ENCODE measurements around the gene C1orf56. TPM values are rescaled to one million over a fixed set of nuclear protein-coding genes. Genes with fewer than 3 reads are reported as not detected.

The C1orf56 gene
- 6.6 TPM for total RNA-seq
- long read RNA-seq, partial matches to known transcripts, result 0 of 6 reads
- long read RNA-seq, other reads (novel, unspliced or antisense), result 2 of 6 reads

GRCh38 chr1:151047591-151047924, at the start of gene C1orf56:
Gene C1orf56, plus strand, starts transcription at chr1:151047751. Its CDS starts 97 bp downstream, at chr1:151047848.
- ATAC-seq (peak; percentile 86), DNase-seq (ENCODE audit: missing footprints) (peak; percentile 85)
- intact Hi-C loops (cut with DNase I), result no loop called here

GRCh38 chr1:150997949-150998348, 49.6 kb upstream of the C1orf56 start:
- intact Hi-C loops (cut with DNase I), result no loop called here
- ATAC-seq (no peak), DNase-seq (ENCODE audit: missing footprints) (no peak)

GRCh38 chr1:150999051-150999674, 48.4 kb upstream of the C1orf56 start:
- DNase-seq (ENCODE audit: missing footprints) (no peak), ATAC-seq (no peak)
- intact Hi-C loops (cut with DNase I), result no loop called here

- intact Hi-C loops (cut with DNase I), result no loop called here
- no peak for ATAC-seq
- no peak for DNase-seq (ENCODE audit: missing footprints)
Observed at GRCh38 chr1:150999926-151000325, 47.6 kb upstream of the C1orf56 start.

GRCh38 chr1:151000408-151000807, 47.1 kb upstream of the C1orf56 start:
- no peak for DNase-seq (ENCODE audit: missing footprints)
- intact Hi-C loops (cut with DNase I), result no loop called here
- ATAC-seq, result no peak

- DNase-seq (ENCODE audit: missing footprints), result no peak
- intact Hi-C loops (cut with DNase I), result no loop called here
- ATAC-seq, result no peak
Observed at GRCh38 chr1:151001602-151002001, 45.9 kb upstream of the C1orf56 start.

GRCh38 chr1:151002051-151002450, 45.5 kb upstream of the C1orf56 start:
- intact Hi-C loops (cut with DNase I), result no loop called here
- DNase-seq (ENCODE audit: missing footprints) (peak; percentile 59), ATAC-seq (no peak)

GRCh38 chr1:151002611-151003010, 44.9 kb upstream of the C1orf56 start:
- DNase-seq (ENCODE audit: missing footprints), result no peak
- ATAC-seq, result no peak
- intact Hi-C loops (cut with DNase I), result no loop called here

- DNase-seq (ENCODE audit: missing footprints) (no peak), ATAC-seq (no peak)
- intact Hi-C loops (cut with DNase I), result no loop called here
Observed at GRCh38 chr1:151003180-151003579, 44.4 kb upstream of the C1orf56 start.

GRCh38 chr1:151005729-151006319, 41.7 kb upstream of the C1orf56 start:
- ATAC-seq, result no peak
- intact Hi-C loops (cut with DNase I), result loop anchor here (2.0 kb wide), 2 partner anchors 31 to 445 kb away; partner anchors contain the start of gene CERS2
- no peak for DNase-seq (ENCODE audit: missing footprints)

- intact Hi-C loops (cut with DNase I), result loop anchor here (2.0 kb wide), 2 partner anchors 32 to 446 kb away; partner anchors contain the start of gene CERS2
- DNase-seq (ENCODE audit: missing footprints), result peak; percentile 77
- peak; percentile 75 for ATAC-seq
Observed at GRCh38 chr1:151006327-151007052, 41.1 kb upstream of the C1orf56 start, which contains the start of gene MINDY1. Gene MINDY1, minus strand, starts transcription at chr1:151006902. Its CDS starts 4,285 bp downstream, at chr1:151002617.

GRCh38 chr1:151007853-151008243, 39.7 kb upstream of the C1orf56 start:
- DNase-seq (ENCODE audit: missing footprints) (no peak), ATAC-seq (no peak)
- intact Hi-C loops (cut with DNase I), result loop anchor here (2.0 kb wide), 3 partner anchors 33 to 447 kb away; partner anchors contain the start of genes CDC42SE1 and CERS2

GRCh38 chr1:151008244-151009205, 39.0 kb upstream of the C1orf56 start, which contains the start of gene PRUNE1:
Gene PRUNE1, plus strand, starts transcription at chr1:151008449. Its CDS starts 184 bp downstream, at chr1:151008633.
- DNase-seq (ENCODE audit: missing footprints), result peak; percentile 98
- peak; percentile 93 for ATAC-seq
- intact Hi-C loops (cut with DNase I), result loop anchor here (2.0 kb wide), 1 partner anchor 50 kb away; the partner anchor contains the start of gene CDC42SE1

GRCh38 chr1:151009206-151009587, 38.4 kb upstream of the C1orf56 start:
- intact Hi-C loops (cut with DNase I), result loop anchor here (2.0 kb wide), 1 partner anchor 50 kb away; the partner anchor contains the start of gene CDC42SE1
- DNase-seq (ENCODE audit: missing footprints), result no peak
- no peak for ATAC-seq

- intact Hi-C loops (cut with DNase I), result loop anchor here (2.0 kb wide), 1 partner anchor 49 kb away; the partner anchor contains the start of gene CDC42SE1
- ATAC-seq (no peak), DNase-seq (ENCODE audit: missing footprints) (no peak)
Observed at GRCh38 chr1:151009674-151010345, 37.7 kb upstream of the C1orf56 start.

GRCh38 chr1:151010346-151010726, 37.2 kb upstream of the C1orf56 start:
- ATAC-seq (no peak), DNase-seq (ENCODE audit: missing footprints) (no peak)
- intact Hi-C loops (cut with DNase I), result no loop called here

- intact Hi-C loops (cut with DNase I), result no loop called here
- ATAC-seq (no peak), DNase-seq (ENCODE audit: missing footprints) (no peak)
Observed at GRCh38 chr1:151011154-151011850, 36.2 kb upstream of the C1orf56 start.

All from Right ventricle myocardium inferior (tissue), 1 donor.